ACC112 (cell line): ENCODE measurements around the gene ADGRB3.

Experiments
- H2AFZ ChIP-seq: fragments of 200-600 bp; sonication (generic); one replicate; pipeline ENCODE4 v1.6.0; 2017; ENCODE audit warnings: antibody characterized with exemption, low read length; ENCODE audit not compliant: unreplicated experiment
- H3K27ac ChIP-seq: fragments of 200-600 bp; sonication (generic); 2 replicates; pipeline ENCODE4 v1.5.1; 2014; ENCODE audit warnings: low read depth, mild to moderate bottlenecking, antibody characterized with exemption, low read length, moderate library complexity
- H3K27me3 ChIP-seq: fragments of 200-600 bp; sonication (generic); 2 replicates; pipeline ENCODE4 v1.6.1; 2014; ENCODE audit warnings: mild to moderate bottlenecking, antibody characterized with exemption, low read length, moderate library complexity, mixed read lengths; ENCODE audit not compliant: insufficient read depth
- H3K36me3 ChIP-seq: fragments of 200-600 bp; sonication (generic); 2 replicates; pipeline ENCODE4 v1.6.1; 2016; ENCODE audit warnings: mild to moderate bottlenecking, antibody characterized with exemption, low read length, moderate library complexity, mixed read lengths; ENCODE audit not compliant: insufficient read depth
- H3K4me1 ChIP-seq: fragments of 200-600 bp; sonication (generic); one replicate; pipeline ENCODE4 v1.6.1; 2016; ENCODE audit warnings: low read length, mixed read lengths; ENCODE audit not compliant: insufficient read depth, unreplicated experiment, control insufficient read depth
- H3K4me3 ChIP-seq: fragments of 200-600 bp; sonication (generic); 2 replicates; pipeline ENCODE4 v1.5.1; 2014; ENCODE audit warnings: mild to moderate bottlenecking, low read depth, low read length
- H3K79me2 ChIP-seq: fragments of 200-600 bp; sonication (generic); one replicate; pipeline ENCODE4 v1.6.0; 2016; ENCODE audit warnings: low read length; ENCODE audit not compliant: control insufficient read depth, unreplicated experiment, insufficient read depth

ADGRB3 gene

DNA sequence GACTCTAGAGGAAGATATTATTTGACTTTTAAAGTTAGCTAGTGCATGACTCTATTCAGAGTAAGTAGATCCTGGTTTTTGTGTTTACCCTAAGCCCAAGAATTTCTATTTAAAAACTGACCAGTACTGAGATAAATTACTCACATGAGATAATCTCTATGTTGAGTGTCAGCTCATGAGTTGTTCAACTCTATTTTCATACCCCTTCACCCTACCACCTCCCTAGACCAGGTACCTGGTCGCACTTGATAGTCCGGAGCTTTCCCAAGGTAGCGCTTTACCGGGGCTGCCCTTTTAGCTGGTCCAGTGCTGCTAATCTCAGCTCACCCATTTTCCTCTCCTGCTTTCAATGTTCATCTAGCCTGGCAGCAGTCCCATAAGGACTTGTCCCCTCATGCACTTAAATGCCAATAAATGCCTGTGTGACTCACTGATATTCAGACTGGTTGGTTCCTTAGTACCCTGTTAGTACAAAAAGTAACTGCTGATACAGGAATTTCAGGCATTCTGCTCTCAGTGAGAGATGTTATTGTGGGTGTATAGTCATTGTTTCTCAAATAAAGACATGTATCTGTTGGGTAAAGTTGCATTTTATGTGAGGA, 503.9 kb downstream of the ADGRB3 start:
- H3K27me3 ChIP-seq = no peaks in the 10 kb centered on the region
- no peak overlapping the region for H3K27ac ChIP-seq
- no peaks in the 10 kb centered on the region for H3K4me1 ChIP-seq
- no peaks in the 10 kb centered on the region for H3K36me3 ChIP-seq
- H2AFZ ChIP-seq = no peak overlapping the region
- no peaks in the 10 kb centered on the region for H3K79me2 ChIP-seq
- H3K4me3 ChIP-seq = no peak overlapping the region

DNA sequence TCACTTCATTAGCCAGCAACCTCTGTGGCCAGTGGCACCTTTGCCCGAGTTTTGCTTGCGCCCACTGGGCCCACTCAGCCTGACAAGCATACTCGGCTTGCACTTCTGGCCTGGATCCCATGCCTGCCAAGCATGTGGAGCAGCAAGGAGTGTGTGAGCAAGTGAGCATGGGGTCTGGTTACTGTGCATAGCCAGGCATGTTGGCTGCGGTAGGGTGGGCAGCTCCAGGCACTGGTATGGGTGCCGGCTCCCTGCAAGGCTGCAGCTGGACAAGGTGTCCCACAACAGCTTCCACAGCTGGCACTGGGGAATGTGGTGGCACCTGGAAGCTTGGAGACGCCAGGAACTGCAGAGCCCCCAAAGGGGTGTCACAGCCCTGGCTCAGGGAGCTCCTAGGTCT, 510.0 kb downstream of the ADGRB3 start:
- H3K36me3 ChIP-seq = no peaks in the 10 kb centered on the region
- H3K79me2 ChIP-seq = no peaks in the 10 kb centered on the region
- no peaks in the 10 kb centered on the region for H3K4me1 ChIP-seq
- H3K4me3 ChIP-seq = no peak overlapping the region
- H3K27ac ChIP-seq = no peak overlapping the region
- no peaks in the 10 kb centered on the region for H3K27me3 ChIP-seq
- no peak overlapping the region for H2AFZ ChIP-seq

DNA sequence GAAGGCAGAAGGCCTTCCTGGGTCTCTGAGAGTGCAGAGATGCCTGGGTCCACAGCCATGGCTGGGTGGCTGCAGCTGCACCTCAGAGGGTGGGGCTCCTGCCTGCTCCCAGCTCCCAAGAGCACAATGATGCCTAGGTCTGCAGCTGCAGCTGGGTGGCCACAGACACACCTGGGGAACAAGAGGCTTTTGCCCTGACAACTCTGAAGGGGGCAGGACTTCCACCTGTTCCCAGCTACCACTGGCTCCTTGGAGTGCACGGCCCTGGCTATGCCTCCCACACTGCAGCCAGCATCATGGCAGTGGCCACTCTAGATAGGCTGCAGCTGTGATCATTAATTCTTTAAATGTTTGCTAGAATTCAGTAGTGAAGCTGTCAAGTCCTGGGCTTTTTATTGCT, 511.3 kb downstream of the ADGRB3 start:
- no peak overlapping the region for H3K4me3 ChIP-seq
- no peaks in the 10 kb centered on the region for H3K27me3 ChIP-seq
- H3K79me2 ChIP-seq = no peaks in the 10 kb centered on the region
- no peaks in the 10 kb centered on the region for H3K36me3 ChIP-seq
- no peaks in the 10 kb centered on the region for H3K4me1 ChIP-seq
- H3K27ac ChIP-seq = no peak overlapping the region
- no peak overlapping the region for H2AFZ ChIP-seq

DNA sequence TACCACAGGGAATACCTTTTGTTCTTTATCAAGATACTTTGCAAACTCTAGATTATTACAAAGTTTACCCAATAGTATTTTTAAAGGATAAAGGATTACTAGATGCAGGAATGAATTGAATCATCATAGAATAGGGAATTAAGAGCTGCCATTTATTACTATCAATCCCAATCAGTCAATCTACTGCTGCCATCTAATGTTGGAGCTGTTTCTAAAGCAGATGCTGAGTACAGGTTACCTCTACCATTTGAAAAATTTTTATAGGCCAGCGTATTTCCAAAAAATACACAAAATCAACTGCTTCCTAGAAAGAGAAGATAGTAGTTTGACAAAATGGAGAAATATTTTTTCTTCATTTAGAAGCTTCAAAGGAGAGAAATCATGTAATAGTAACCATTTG, 520.4 kb downstream of the ADGRB3 start:
- no peak overlapping the region for H3K27ac ChIP-seq
- H2AFZ ChIP-seq = no peak overlapping the region
- H3K36me3 ChIP-seq = no peaks in the 10 kb centered on the region
- no peaks in the 10 kb centered on the region for H3K79me2 ChIP-seq
- H3K27me3 ChIP-seq = no peaks in the 10 kb centered on the region
- no peaks in the 10 kb centered on the region for H3K4me1 ChIP-seq
- no peak overlapping the region for H3K4me3 ChIP-seq

DNA sequence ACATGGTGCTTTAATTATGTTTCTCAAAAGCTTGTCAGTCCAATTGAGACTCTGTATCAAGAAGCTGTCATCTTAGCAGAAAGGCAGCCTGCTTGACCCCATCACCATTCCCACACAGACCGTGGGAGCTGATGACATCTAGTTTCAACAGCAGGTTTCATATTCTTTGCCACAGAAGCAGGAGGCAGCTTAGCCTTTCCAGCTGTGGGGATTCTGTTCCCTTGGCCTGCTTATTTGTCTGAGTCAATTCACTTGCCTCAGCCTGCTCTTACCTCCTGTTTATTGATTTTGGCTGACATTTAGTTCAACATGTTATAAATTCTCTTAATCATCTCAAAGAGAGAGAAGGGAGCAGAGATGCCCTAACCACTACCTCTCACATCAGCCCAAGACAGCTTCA, 527.7 kb downstream of the ADGRB3 start:
- no peak overlapping the region for H2AFZ ChIP-seq
- no peaks in the 10 kb centered on the region for H3K4me1 ChIP-seq
- H3K27ac ChIP-seq = no peak overlapping the region
- no peak overlapping the region for H3K4me3 ChIP-seq
- no peaks in the 10 kb centered on the region for H3K36me3 ChIP-seq
- H3K27me3 ChIP-seq = no peaks in the 10 kb centered on the region
- H3K79me2 ChIP-seq = no peaks in the 10 kb centered on the region

DNA sequence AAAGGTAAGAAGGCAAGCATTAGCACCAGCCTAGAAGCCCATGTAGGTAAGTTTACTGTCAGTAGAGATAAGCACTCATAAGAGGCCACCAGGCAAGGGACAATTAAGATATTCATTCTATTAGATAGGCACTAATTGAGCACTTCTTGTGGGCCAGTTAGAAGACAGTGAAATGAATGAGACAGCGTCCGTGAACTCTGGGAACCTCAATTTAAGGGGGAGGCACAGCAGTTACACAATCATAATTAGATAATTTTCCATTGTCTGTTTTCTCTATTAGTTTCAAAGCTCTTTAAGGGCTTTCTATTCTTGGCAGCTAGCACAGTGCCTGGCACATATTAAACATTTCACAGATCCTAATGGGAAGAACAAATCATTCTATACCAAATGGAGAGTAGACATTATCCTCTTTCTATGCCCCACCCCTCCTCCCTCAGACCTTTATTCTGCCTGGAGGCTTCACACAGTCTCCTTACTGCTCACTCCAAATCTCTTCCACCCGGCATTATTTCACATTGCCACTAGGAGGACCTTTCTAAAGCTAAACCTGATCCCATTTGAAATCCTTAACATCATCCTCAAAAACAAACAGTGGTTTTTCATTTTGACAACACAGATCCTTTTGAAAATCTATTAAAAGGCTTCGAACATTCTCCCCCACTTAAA, 529.6 kb downstream of the ADGRB3 start:
- Histone ChIP-seq H3K79me2 (no peaks in the 10 kb centered on the region), H3K27ac (no peak overlapping the region), H3K4me1 (no peaks in the 10 kb centered on the region), H3K36me3 (no peaks in the 10 kb centered on the region), H3K4me3 (no peak overlapping the region), H2AFZ (no peak overlapping the region), H3K27me3 (no peaks in the 10 kb centered on the region)

DNA sequence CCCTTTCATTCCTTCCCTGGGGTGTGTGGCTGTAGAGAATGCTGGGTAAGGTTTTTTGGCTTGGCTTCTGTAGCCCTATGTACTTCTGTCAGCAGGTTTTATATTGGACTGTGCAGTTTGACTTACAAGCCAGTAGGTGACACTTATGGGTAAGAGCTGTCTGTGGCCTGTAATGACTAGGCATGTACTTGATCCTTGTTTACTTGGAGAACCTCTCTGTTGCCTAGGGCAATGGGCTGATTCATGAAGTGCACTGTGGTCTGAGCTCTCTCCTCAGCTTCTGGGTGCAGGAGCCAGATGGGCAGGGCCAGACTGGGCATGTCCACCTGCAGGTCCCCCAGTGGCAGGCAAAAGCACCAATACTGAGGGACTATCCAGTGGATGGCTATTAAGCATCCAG, 544.6 kb downstream of the ADGRB3 start:
- H3K79me2 ChIP-seq = no peaks in the 10 kb centered on the region
- no peaks in the 10 kb centered on the region for H3K4me1 ChIP-seq
- no peak overlapping the region for H3K27ac ChIP-seq
- no peak overlapping the region for H2AFZ ChIP-seq
- H3K36me3 ChIP-seq = no peaks in the 10 kb centered on the region
- no peak overlapping the region for H3K4me3 ChIP-seq
- no peaks in the 10 kb centered on the region for H3K27me3 ChIP-seq

DNA sequence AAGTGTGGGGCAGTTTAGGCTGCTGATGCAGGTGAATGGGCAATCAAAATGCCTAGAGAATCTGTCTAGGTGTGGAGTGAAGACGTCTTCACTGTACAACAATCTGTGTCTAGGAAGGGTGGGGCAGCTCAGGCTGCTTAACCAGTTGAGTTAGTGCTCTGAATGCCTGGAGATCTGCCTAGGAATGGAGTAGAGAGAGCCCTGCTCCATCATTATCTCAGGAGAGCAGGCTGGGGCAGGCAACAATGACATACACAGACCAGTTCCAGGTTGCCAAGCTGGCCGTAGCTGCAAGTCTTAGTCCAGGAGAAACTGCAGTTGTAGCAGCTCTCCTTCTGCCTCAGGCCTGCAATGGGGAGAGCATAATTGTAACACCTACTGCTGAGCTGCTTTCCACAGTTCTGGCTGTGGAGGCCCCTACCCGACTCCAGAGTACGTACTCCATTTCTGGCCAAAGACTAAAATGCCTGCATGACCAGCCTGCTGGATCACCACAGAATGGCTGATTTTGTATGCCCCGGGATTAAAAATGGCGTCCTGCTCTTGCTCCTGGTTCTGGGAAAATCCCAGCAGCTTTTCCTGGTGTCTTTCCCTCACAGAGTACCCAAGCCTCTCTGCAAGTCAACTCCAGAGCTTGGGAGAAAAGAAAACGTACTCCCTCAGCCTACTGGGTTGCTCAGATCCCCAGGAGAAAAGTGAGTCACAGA, 545.4 kb downstream of the ADGRB3 start:
- Histone ChIP-seq H3K36me3 (no peaks in the 10 kb centered on the region), H3K27ac (no peak overlapping the region), H3K4me3 (no peak overlapping the region)

DNA sequence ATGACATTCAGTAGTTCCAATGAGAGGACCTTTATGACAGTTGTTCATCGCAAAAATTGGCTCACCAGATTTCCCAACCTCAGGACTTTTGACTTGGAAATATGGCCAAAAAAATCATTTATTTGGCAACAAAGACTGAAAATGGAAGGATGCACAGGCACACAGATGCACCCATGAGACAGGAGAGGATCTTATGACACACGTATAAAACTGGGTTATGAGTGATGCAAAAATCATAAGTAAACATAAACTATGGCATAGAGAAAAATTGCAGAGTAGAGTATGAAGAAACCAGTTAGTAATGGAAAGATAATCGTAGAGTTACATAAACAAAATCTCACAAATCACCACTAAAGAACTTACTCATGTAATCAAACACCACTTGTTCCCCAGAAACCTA, 546.9 kb downstream of the ADGRB3 start:
- Histone ChIP-seq H3K4me3 (no peak overlapping the region), H3K27ac (no peak overlapping the region), H3K27me3 (no peaks in the 10 kb centered on the region), H3K36me3 (no peaks in the 10 kb centered on the region), H2AFZ (no peak overlapping the region), H3K79me2 (no peaks in the 10 kb centered on the region), H3K4me1 (no peaks in the 10 kb centered on the region)

More for the DNA sequence above, 545.4 kb downstream of the ADGRB3 start:
- Histone ChIP-seq H3K4me1 (no peaks in the 10 kb centered on the region), H3K79me2 (no peaks in the 10 kb centered on the region), H3K27me3 (no peaks in the 10 kb centered on the region), H2AFZ (no peak overlapping the region)

DNA sequence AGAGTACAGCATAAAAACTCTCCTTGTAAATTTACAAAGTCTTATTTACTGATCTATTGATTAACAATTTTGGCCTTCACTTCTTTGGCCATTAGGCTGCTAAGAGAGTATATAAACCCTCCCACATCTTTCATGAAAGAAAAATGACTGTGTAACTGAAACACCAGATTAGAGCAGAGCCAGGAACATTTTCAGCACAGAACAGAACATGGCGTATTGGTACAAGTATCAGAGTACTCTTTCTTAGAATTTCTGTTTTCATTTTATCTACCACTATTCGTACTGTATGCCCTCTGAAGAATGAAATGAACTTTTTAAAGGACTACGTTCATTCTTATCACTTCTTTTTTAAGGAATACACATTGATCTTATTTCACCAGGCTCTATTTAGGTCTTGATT, 550.2 kb downstream of the ADGRB3 start:
- Histone ChIP-seq H3K27ac (no peak overlapping the region), H3K36me3 (no peaks in the 10 kb centered on the region), H3K79me2 (no peaks in the 10 kb centered on the region), H2AFZ (no peak overlapping the region), H3K4me3 (no peak overlapping the region), H3K4me1 (no peaks in the 10 kb centered on the region), H3K27me3 (no peaks in the 10 kb centered on the region)

DNA sequence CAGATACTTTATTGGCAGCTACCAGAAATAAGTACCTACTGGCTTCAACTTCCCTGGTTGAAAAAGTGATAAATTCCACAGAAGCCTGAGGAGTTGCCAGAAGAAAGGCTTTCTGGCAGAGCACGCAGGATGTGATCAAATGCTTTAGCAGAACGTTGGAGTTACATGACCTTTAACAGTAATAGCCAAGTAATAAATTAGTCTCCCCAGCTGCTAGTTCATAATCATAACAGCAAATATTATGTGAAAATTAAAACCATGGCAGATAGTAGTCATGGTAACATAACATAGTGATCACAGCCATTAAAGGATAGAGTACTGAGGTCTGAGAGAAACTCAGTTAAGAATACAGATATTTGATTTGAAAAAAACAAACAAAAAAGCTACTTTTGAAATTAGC, 567.7 kb downstream of the ADGRB3 start:
- Histone ChIP-seq H3K27me3 (no peaks in the 10 kb centered on the region), H3K4me3 (no peak overlapping the region)

More for the DNA sequence above, 567.7 kb downstream of the ADGRB3 start:
- Histone ChIP-seq H3K79me2 (no peaks in the 10 kb centered on the region), H2AFZ (no peak overlapping the region), H3K36me3 (no peaks in the 10 kb centered on the region), H3K27ac (no peak overlapping the region), H3K4me1 (no peaks in the 10 kb centered on the region)
